Keratinocyte (primary cell): ENCODE data around the gene COL4A4. TPM values are rescaled to one million over a fixed set of nuclear protein-coding genes. Genes with fewer than 3 reads are reported as not detected.

Experiments
- DNase-seq: peaks from one replicate; pipeline ENCODE4 v3.0.0-alpha.2; 2011; ENCODE audit warnings: low read depth, missing footprints, low spot score
- FAIRE-seq: peaks from 2 replicates; lab custom pipeline; 2011; peaks lifted over from hg19 to GRCh38; lab: Jason Lieb, UNC
- H2AFZ ChIP-seq: 2 replicates; pipeline ENCODE4 v1.6.0; 2012; ENCODE audit warnings: low read length, control low read depth, inconsistent platforms; ENCODE audit not compliant: control insufficient read depth
- H3K27ac ChIP-seq: 2 replicates; pipeline ENCODE4 v1.5.1; 2011; ENCODE audit warnings: low read length; ENCODE audit not compliant: control insufficient read depth, insufficient read depth
- H3K27me3 ChIP-seq: 3 replicates; pipeline ENCODE4 v1.6.0; 2011; ENCODE audit warnings: low read length; ENCODE audit not compliant: control insufficient read depth, insufficient read depth; ENCODE audit errors: extremely low read depth
- H3K36me3 ChIP-seq, 2 experiments: 2 replicates in 1 of 2; 3 replicates in 1 of 2; pipeline ENCODE4 v1.5.1; 2011; ENCODE audit warnings: low read length in 2 of 2, mild to moderate bottlenecking in 1 of 2; ENCODE audit not compliant: control insufficient read depth in 2 of 2, insufficient read depth in 2 of 2; ENCODE audit errors: extremely low read depth in 1 of 2
- H3K4me1 ChIP-seq: 3 replicates; pipeline ENCODE4 v1.5.1; 2011; ENCODE audit warnings: low read length; ENCODE audit not compliant: control insufficient read depth, insufficient read depth; ENCODE audit errors: extremely low read depth
- H3K4me2 ChIP-seq: 3 replicates; pipeline ENCODE4 v1.6.0; 2011; ENCODE audit warnings: low read depth, low read length; ENCODE audit not compliant: control insufficient read depth, insufficient read depth; ENCODE audit errors: extremely low read depth
- H3K4me3 ChIP-seq, 3 experiments: fragments of 200-600 bp in 1 of 3; sonication (generic) in 1 of 3; 2 replicates in 2 of 3; 3 replicates in 1 of 3; pipeline ENCODE4 v1.5.1; 2011 to 2016; ENCODE audit warnings: low read length in 3 of 3, mild to moderate bottlenecking in 3 of 3, control low read depth in 2 of 3, inconsistent platforms in 1 of 3, low read depth in 1 of 3, mixed read lengths in 1 of 3, mixed run types in 1 of 3, moderate library complexity in 1 of 3; ENCODE audit not compliant: control insufficient read depth in 2 of 3, insufficient read depth in 2 of 3; ENCODE audit errors: extremely low read depth in 1 of 3
- H3K79me2 ChIP-seq: 2 replicates; pipeline ENCODE4 v1.6.0; 2012; ENCODE audit warnings: low read length; ENCODE audit not compliant: control insufficient read depth, insufficient read depth
- H3K9ac ChIP-seq: 3 replicates; pipeline ENCODE4 v1.6.0; 2011; ENCODE audit warnings: low read length; ENCODE audit not compliant: control insufficient read depth, insufficient read depth; ENCODE audit errors: extremely low read depth
- H3K9me1 ChIP-seq: 3 replicates; pipeline ENCODE4 v1.6.0; 2011; ENCODE audit warnings: low read length; ENCODE audit not compliant: control insufficient read depth, insufficient read depth; ENCODE audit errors: extremely low read depth
- H3K9me3 ChIP-seq: 2 replicates; pipeline ENCODE4 v1.5.1; 2012; ENCODE audit warnings: low read depth, low read length; ENCODE audit not compliant: control insufficient read depth
- H4K20me1 ChIP-seq: 3 replicates; pipeline ENCODE4 v1.6.0; 2011; ENCODE audit warnings: low read length; ENCODE audit not compliant: control insufficient read depth, insufficient read depth; ENCODE audit errors: extremely low read depth
- EZH2 ChIP-seq: IDR thresholded peaks from one replicate; pipeline ENCODE4 v1.6.1; 2012; ENCODE audit warnings: inconsistent platforms, mild to moderate bottlenecking, low read length, moderate library complexity
- dilution Hi-C: fragments of 300-500 bp; cut with MboI; formaldehyde crosslinking; loops from one replicate; pipeline ENCODE4 v1.7.0; 2020; ENCODE audit warnings: low sequenced_read_pairs; ENCODE audit not compliant: extremely low pct_ligation_motif_present
- polyA plus RNA-seq, 5 experiments: library from polyadenylated mRNA; depleted of rRNA in 3 of 5; stranded (reverse) in 3 of 5; stranded (forward) in 1 of 5; unstranded in 1 of 5; fragments of >200 nt; gene quantifications; 1 replicate in 1 of 5; 2 replicates in 3 of 5; 3 replicates in 1 of 5; pipeline versions ENCODE4 v1.2.1 to v1.2.3, GENCODE V29; 2011 to 2012; ENCODE audit warnings: missing spikeins in 2 of 5, low read depth in 1 of 5, low replicate concordance in 1 of 5
- TF ChIP-seq, protein P1 (sequence below), 3 experiments: IDR thresholded peaks in 1 of 3; conservative IDR thresholded peaks in 1 of 3; optimal IDR thresholded peaks in 1 of 3; 2 replicates in 2 of 3; 3 replicates in 1 of 3; pipeline versions ENCODE3 to v1.5.1; 2011; ENCODE audit warnings: low read length in 3 of 3, mild to moderate bottlenecking in 3 of 3, moderate library complexity in 2 of 3, control low read depth in 1 of 3, inconsistent platforms in 1 of 3; ENCODE audit not compliant: insufficient read depth in 2 of 3; ENCODE audit errors: extremely low read depth in 1 of 3

The COL4A4 gene
- polyA plus RNA-seq, 1 donor (not counting 4 experiments of a cell fraction or from before 2014, with no cell fraction given) = not detected

DNA sequence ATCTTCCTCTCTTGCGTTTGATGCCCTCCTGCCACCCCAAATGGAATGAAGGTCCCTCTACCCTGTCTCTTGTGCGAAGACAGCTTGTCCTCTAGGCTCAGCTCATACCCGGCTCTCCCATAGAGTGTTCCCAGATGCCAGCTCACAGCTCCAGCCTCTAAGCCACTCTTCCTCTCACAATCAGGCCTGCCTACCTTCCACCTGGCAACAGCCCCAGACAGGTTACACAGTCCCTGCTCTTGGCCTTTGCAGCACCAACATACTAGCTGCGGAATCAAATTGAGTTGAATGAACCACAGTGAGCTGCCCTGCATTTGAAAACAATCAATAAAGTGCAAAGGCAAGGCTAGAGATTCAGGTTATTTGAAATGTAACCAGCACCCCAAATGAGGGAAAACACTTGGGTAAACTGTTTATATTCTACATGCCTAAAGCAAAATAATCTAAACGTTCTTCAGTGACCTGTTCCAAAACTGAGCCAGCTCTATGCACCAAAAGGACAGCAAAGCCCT, 105.1 kb downstream of the COL4A4 start:
- Histone ChIP-seq H3K9me3 (no peaks in the 10 kb centered on the region), H3K79me2 (no peaks in the 10 kb centered on the region), H3K4me1 (no peaks in the 10 kb centered on the region), H3K27me3 (no peaks in the 10 kb centered on the region), H3K4me3 (no peak overlapping the region), H2AFZ (no peak overlapping the region), H3K27ac (no peak overlapping the region), H3K4me2 (no peak overlapping the region), H3K9ac (no peak overlapping the region), H4K20me1 (no peaks in the 10 kb centered on the region), H3K9me1 (no peaks in the 10 kb centered on the region), H3K36me3 (no peaks in the 10 kb centered on the region)
- dilution Hi-C loops = no loop called here
- DNase-seq = no peak
- TF ChIP-seq, protein P1, sequence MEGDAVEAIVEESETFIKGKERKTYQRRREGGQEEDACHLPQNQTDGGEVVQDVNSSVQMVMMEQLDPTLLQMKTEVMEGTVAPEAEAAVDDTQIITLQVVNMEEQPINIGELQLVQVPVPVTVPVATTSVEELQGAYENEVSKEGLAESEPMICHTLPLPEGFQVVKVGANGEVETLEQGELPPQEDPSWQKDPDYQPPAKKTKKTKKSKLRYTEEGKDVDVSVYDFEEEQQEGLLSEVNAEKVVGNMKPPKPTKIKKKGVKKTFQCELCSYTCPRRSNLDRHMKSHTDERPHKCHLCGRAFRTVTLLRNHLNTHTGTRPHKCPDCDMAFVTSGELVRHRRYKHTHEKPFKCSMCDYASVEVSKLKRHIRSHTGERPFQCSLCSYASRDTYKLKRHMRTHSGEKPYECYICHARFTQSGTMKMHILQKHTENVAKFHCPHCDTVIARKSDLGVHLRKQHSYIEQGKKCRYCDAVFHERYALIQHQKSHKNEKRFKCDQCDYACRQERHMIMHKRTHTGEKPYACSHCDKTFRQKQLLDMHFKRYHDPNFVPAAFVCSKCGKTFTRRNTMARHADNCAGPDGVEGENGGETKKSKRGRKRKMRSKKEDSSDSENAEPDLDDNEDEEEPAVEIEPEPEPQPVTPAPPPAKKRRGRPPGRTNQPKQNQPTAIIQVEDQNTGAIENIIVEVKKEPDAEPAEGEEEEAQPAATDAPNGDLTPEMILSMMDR (optimal IDR thresholded peaks at IDR 0.05 in 1 of 3, IDR thresholded peaks at IDR 0.05 in 1 of 3, conservative IDR thresholded peaks at IDR 0.05 in 1 of 3; ENCODE audit: extremely low read depth in 1 of 3, insufficient read depth in 2 of 3, low read length in 3 of 3) = no peak
- TF ChIP-seq EZH2 = no peak
- FAIRE-seq = no peak

- Histone ChIP-seq H3K4me1 (no peaks in the 10 kb centered on the region), H3K9me3 (no peaks in the 10 kb centered on the region), H3K27ac (no peak overlapping the region), H3K4me3 (no peak overlapping the region), H4K20me1 (no peaks in the 10 kb centered on the region), H3K79me2 (no peaks in the 10 kb centered on the region), H3K4me2 (no peak overlapping the region), H3K9ac (no peak overlapping the region), H3K36me3 (no peaks in the 10 kb centered on the region), H3K27me3 (no peaks in the 10 kb centered on the region), H3K9me1 (no peaks in the 10 kb centered on the region), H2AFZ (no peak overlapping the region)
- dilution Hi-C loops = no loop called here
- FAIRE-seq (no peak), DNase-seq (no peak)
- TF ChIP-seq, protein P1 (optimal IDR thresholded peaks at IDR 0.05 in 1 of 3, IDR thresholded peaks at IDR 0.05 in 1 of 3, conservative IDR thresholded peaks at IDR 0.05 in 1 of 3; ENCODE audit: extremely low read depth in 1 of 3, insufficient read depth in 2 of 3, low read length in 3 of 3) = no peak
- no peak for TF ChIP-seq EZH2
Measured at GRCh38 chr2:227057743-227058447, 106.1 kb downstream of the COL4A4 start.
